OCI-LY7 (cell line): ENCODE data around the gene TMEM156.

Experiments
- CTCF ChIP-seq: fragments of 200-600 bp; sonication (generic); conservative IDR thresholded peaks from 2 replicates; pipeline ENCODE4 v1.5.1; 2014; ENCODE audit warnings: mild to moderate bottlenecking, antibody characterized with exemption, low read length, moderate library complexity, mixed read lengths
- EZH2phosphoT487 ChIP-seq: fragments of 200-600 bp; sonication (generic); IDR thresholded peaks from 2 replicates; pipeline ENCODE4 v1.6.1; 2018; ENCODE audit warnings: low read depth, borderline replicate concordance, mild to moderate bottlenecking, mixed run types, antibody characterized with exemption, low read length, moderate library complexity, mixed read lengths

GRCh38 chr4:38930707-38931106 is 101.5 kb downstream of the TMEM156 start:
- no peak for TF ChIP-seq CTCF
- no peak for TF ChIP-seq EZH2phosphoT487
